Ishikawa (cell line): Measurements from ENCODE around the gene ANKRD34A.

Experiments
- FOXM1 ChIP-seq: IDR thresholded peaks from 2 replicates; pipeline ENCODE4 v1.6.1; 2012; ENCODE audit warnings: low read depth, borderline replicate concordance
- REST ChIP-seq: IDR thresholded peaks from 2 replicates; pipeline ENCODE4 v1.6.1; 2012; ENCODE audit warnings: low read depth, mild to moderate bottlenecking
- TCF12 ChIP-seq: IDR thresholded peaks from 2 replicates; pipeline ENCODE4 v1.6.1; 2012; ENCODE audit warnings: low read depth

GRCh38 chr1:145978471-145978853, 14.1 kb upstream of the ANKRD34A start:
- no peak for TF ChIP-seq REST
- no peak for TF ChIP-seq FOXM1
- no peak for TF ChIP-seq TCF12
